Activated B cell treated with CpG ODN at 0.5 μM for 24 hours (primary cell): ENCODE measurements around the gene PANX1. TPM values are rescaled to one million over a fixed set of nuclear protein-coding genes. Genes with fewer than 3 reads are reported as not detected.

Experiments used
- ATAC-seq: fragments of 200-7000 bp; cut with Tn5 transposase; one replicate; pipeline ENCODE4 v1.10.0; 2021; ENCODE audit warnings: low read depth, mild to moderate bottlenecking, moderate library complexity
- CTCF ChIA-PET: fragments of 350-600 bp; sonication (Branson Sonifier 250); formaldehyde crosslinking; loops from one replicate; lab custom pipeline; 2021; ENCODE audit warnings: antibody characterized with exemption; lab: Charles Lee
- POLR2A ChIA-PET: fragments of 350-600 bp; sonication (Branson Sonifier 250); formaldehyde crosslinking; loops from one replicate; lab custom pipeline; 2021; ENCODE audit warnings: antibody characterized with exemption; lab: Charles Lee
- DNase-seq: peaks from one replicate; pipeline ENCODE4 v3.0.0; 2022
- H3K27ac Mint-ChIP-seq: one replicate; pipeline ENCODE4 v1.8.0; 2020; ENCODE audit warnings: mixed read lengths
- H3K27me3 Mint-ChIP-seq: one replicate; pipeline ENCODE4 v1.8.0; 2021; ENCODE audit warnings: mixed read lengths
- H3K36me3 Mint-ChIP-seq: one replicate; pipeline ENCODE4 v1.8.0; 2021; ENCODE audit warnings: low read depth, mixed read lengths
- H3K4me1 Mint-ChIP-seq: one replicate; pipeline ENCODE4 v1.8.0; 2021; ENCODE audit warnings: mixed read lengths
- H3K4me3 Mint-ChIP-seq: one replicate; pipeline ENCODE4 v1.8.0; 2020; ENCODE audit warnings: mild to moderate bottlenecking, mixed read lengths
- H3K9me3 Mint-ChIP-seq: one replicate; pipeline ENCODE4 v1.8.0; 2020; ENCODE audit warnings: mixed read lengths
- CTCF ChIP-seq: fragments of 200-600 bp; IDR thresholded peaks from one replicate; pipeline ENCODE4 v1.8.0; 2022; ENCODE audit warnings: antibody characterized with exemption, mild to moderate bottlenecking
- intact Hi-C: fragments of 100-400 bp; cut with micrococcal nuclease; formaldehyde crosslinking; loops from one replicate; pipeline ENCODE4 v1.15.1; 2024
- total RNA-seq: library from RNA; stranded (reverse); gene quantifications from 2 replicates; pipeline ENCODE4 v1.2.3, GENCODE V29; 2022

Gene PANX1
- total RNA-seq, 1 donor from 2014 or later, result 11.2 TPM

DNA sequence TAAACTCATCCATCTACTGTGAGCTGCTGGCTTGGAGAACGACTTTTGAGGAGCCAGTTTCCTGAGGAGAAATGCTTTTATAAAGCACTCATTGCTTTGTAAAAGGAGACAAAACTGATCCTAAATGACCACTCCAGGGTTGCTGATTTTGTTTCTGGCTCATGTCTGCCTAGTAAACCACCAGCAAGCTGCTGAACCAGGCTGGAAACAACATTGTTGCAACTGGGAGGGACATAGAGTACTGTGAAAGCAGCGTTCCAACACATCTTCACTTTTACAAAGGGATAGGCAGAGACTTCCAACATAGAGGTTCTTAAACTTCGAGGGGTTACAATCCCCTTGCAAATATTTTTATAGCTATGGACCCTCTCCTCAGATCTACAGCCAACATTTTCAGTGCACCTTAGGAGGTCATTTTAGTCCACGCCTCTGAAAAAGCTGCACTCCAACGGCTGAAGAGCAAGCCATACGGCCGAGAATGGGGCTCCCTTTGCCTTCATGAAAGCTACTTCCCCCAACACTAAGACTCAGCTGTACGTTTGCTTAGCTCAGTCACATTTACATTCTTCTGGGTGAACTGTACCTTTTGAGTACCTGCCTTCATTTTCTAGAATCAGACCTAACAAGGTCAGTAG lies 54.7 kb downstream of the PANX1 start:
- CTCF ChIA-PET, result interaction anchor here (1.0 to 2.0 kb wide), 6 partner anchors 12 to 322 kb away, joined by 3 to 6 read pairs (median 5); partner anchors contain the start of gene PANX1
- POLR2A ChIA-PET, result interaction anchor here (1.2 kb wide), 1 partner anchor 55 kb away, joined by 5 read pairs; the partner anchor contains the start of gene PANX1
- H3K36me3 Mint-ChIP-seq, result peaks cover 40% of the 10 kb centered on the region
- H3K4me3 Mint-ChIP-seq, result no peak overlapping the region
- ATAC-seq, result no peak
- H3K27ac Mint-ChIP-seq, result no peak overlapping the region
- intact Hi-C loops, result loop anchor here (1.0 to 5.0 kb wide), 2 partner anchors 56 to 321 kb away; partner anchors contain the start of gene PANX1
- H3K27me3 Mint-ChIP-seq, result no peaks in the 10 kb centered on the region
- TF ChIP-seq CTCF, result no peak
- H3K4me1 Mint-ChIP-seq, result peaks cover 24% of the 10 kb centered on the region
- no peak for DNase-seq
- no peaks in the 10 kb centered on the region for H3K9me3 Mint-ChIP-seq

DNA sequence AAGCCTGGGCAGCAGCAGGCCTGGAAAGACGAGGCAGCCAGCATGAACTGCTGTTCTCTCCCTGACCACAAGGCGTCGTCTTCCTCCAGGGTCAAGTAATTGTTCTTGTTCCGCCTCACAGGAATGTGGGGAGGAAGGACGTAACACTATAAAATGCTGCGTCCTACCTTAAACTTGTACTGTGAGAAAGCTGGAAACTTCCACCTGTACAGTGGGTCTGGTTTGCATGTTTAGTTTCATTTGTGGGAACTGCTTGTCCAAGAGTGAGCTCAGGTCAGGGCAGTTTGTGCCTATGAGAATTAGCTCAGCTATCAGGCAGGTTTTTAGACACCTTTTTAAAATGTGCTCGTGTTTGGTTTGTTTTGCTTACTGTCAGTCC lies 55.2 kb downstream of the PANX1 start:
- CTCF ChIA-PET, result interaction anchor here (1.0 to 2.0 kb wide), 6 partner anchors 13 to 321 kb away, joined by 3 to 6 read pairs (median 5); partner anchors contain the start of gene PANX1
- ATAC-seq, result peak; percentile 62
- no peaks in the 10 kb centered on the region for H3K9me3 Mint-ChIP-seq
- intact Hi-C loops, result loop anchor here (1.0 to 5.0 kb wide), 2 partner anchors 57 to 320 kb away; partner anchors contain the start of gene PANX1
- no peaks in the 10 kb centered on the region for H3K27me3 Mint-ChIP-seq
- no peak overlapping the region for H3K27ac Mint-ChIP-seq
- TF ChIP-seq CTCF, result no peak
- H3K36me3 Mint-ChIP-seq, result peaks cover 36% of the 10 kb centered on the region
- POLR2A ChIA-PET, result interaction anchor here (1.2 kb wide), 1 partner anchor 56 kb away, joined by 5 read pairs; the partner anchor contains the start of gene PANX1
- peaks cover 24% of the 10 kb centered on the region for H3K4me1 Mint-ChIP-seq
- H3K4me3 Mint-ChIP-seq, result no peak overlapping the region
- peak; percentile 22 for DNase-seq

GRCh38 chr11:94184362-94184761 lies 55.7 kb downstream of the PANX1 start:
- ChIA-PET CTCF (interaction anchor here (1.1 to 2.0 kb wide), 5 partner anchors 13 to 321 kb away, joined by 3 to 6 read pairs (median 5); partner anchors contain the start of gene PANX1), POLR2A (interaction anchor here (1.2 kb wide), 1 partner anchor 56 kb away, joined by 5 read pairs; the partner anchor contains the start of gene PANX1)
- no peaks in the 10 kb centered on the region for H3K27me3 Mint-ChIP-seq
- no peak for TF ChIP-seq CTCF
- H3K36me3 Mint-ChIP-seq, result peaks cover 31% of the 10 kb centered on the region
- ATAC-seq (no peak), DNase-seq (no peak)
- H3K4me3 Mint-ChIP-seq, result no peak overlapping the region
- intact Hi-C loops, result loop anchor here (5.0 kb wide), 1 partner anchor 57 kb away; the partner anchor contains the start of gene PANX1
- peaks cover 24% of the 10 kb centered on the region for H3K4me1 Mint-ChIP-seq
- H3K27ac Mint-ChIP-seq, result no peak overlapping the region
- H3K9me3 Mint-ChIP-seq, result no peaks in the 10 kb centered on the region

- DNase-seq (no peak), ATAC-seq (no peak)
- H3K4me3 Mint-ChIP-seq, result no peak overlapping the region
- no peak overlapping the region for H3K27ac Mint-ChIP-seq
- ChIA-PET CTCF (interaction anchor here (1.4 to 2.0 kb wide), 3 partner anchors 14 to 290 kb away, joined by 5 to 6 read pairs (median 5); partner anchors contain the start of gene PANX1), POLR2A (no interaction called here)
- peaks cover 24% of the 10 kb centered on the region for H3K4me1 Mint-ChIP-seq
- no peaks in the 10 kb centered on the region for H3K27me3 Mint-ChIP-seq
- no peak for TF ChIP-seq CTCF
- H3K9me3 Mint-ChIP-seq, result no peaks in the 10 kb centered on the region
- intact Hi-C loops, result loop anchor here (5.0 kb wide), 1 partner anchor 58 kb away; the partner anchor contains the start of gene PANX1
- peaks cover 26% of the 10 kb centered on the region for H3K36me3 Mint-ChIP-seq
Observed at GRCh38 chr11:94184846-94185245, 56.2 kb downstream of the PANX1 start.
